Fibroblast of mammary gland (primary cell): ENCODE data around the gene BTN2A1.
"Not testable (repeated sequence)": the region's sequence is repeated elsewhere in the genome, so short reads cannot be mapped to it uniquely, and the experiment has no call there.

Experiments used
- DNase-seq: peaks from one replicate; pipeline ENCODE4 v3.0.0-alpha.2; 2010; ENCODE audit warnings: low read depth
- H3K4me3 ChIP-seq: 2 replicates; pipeline ENCODE4 v1.5.1; 2011; ENCODE audit warnings: low read depth, mild to moderate bottlenecking, low read length, moderate library complexity; ENCODE audit not compliant: control insufficient read depth
- CTCF ChIP-seq: conservative IDR thresholded peaks from 2 replicates; pipeline ENCODE4 v1.5.1; 2011; ENCODE audit warnings: low read depth, low read length, inconsistent platforms; ENCODE audit not compliant: control insufficient read depth, insufficient read depth

BTN2A1 gene

GRCh38 chr6:26502165-26502564, 44.4 kb downstream of the BTN2A1 start:
- TF ChIP-seq CTCF, result no peak
- no peak for DNase-seq
- H3K4me3 ChIP-seq, result no peak overlapping the region

- no peak overlapping the region for H3K4me3 ChIP-seq
- TF ChIP-seq CTCF, result no peak
- no peak for DNase-seq
Observed at GRCh38 chr6:26502626-26503025, 44.9 kb downstream of the BTN2A1 start.

GRCh38 chr6:26507658-26508057, 49.9 kb downstream of the BTN2A1 start:
- no peak for DNase-seq
- H3K4me3 ChIP-seq, result no peak overlapping the region
- no peak for TF ChIP-seq CTCF

GRCh38 chr6:26511033-26511432, 53.3 kb downstream of the BTN2A1 start:
- not testable (repeated sequence) for H3K4me3 ChIP-seq, DNase-seq

- H3K4me3 ChIP-seq, result no peak overlapping the region
- DNase-seq, result no peak
- TF ChIP-seq CTCF, result no peak
Observed at GRCh38 chr6:26514984-26515383, 57.2 kb downstream of the BTN2A1 start.

- H3K4me3 ChIP-seq, result no peak overlapping the region
- TF ChIP-seq CTCF, result no peak
- DNase-seq, result peak; percentile 31
Observed at GRCh38 chr6:26516481-26517427, 59.0 kb downstream of the BTN2A1 start.
